Activated naive CD4-positive, alpha-beta T cell treated with anti-CD3 and anti-CD28 coated beads, Interleukin-2, amount 50 U/mL, for 24 hours (primary cell): ENCODE results near the gene ATP6V0B.

Experiments used
- H3K27ac Mint-ChIP-seq: one replicate; pipeline ENCODE4 v1.8.0; 2021; ENCODE audit warnings: mild to moderate bottlenecking, mixed read lengths
- H3K27me3 Mint-ChIP-seq: one replicate; pipeline ENCODE4 v1.8.0; 2021; ENCODE audit warnings: mixed read lengths
- H3K36me3 Mint-ChIP-seq: one replicate; pipeline ENCODE4 v1.8.0; 2021; ENCODE audit warnings: mixed read lengths
- H3K4me1 Mint-ChIP-seq: one replicate; pipeline ENCODE4 v1.8.0; 2021; ENCODE audit warnings: mixed read lengths
- H3K4me3 Mint-ChIP-seq: one replicate; pipeline ENCODE4 v1.8.0; 2021; ENCODE audit warnings: mild to moderate bottlenecking, mixed read lengths
- H3K9me3 Mint-ChIP-seq: one replicate; pipeline ENCODE4 v1.8.0; 2021; ENCODE audit warnings: mixed read lengths

The ATP6V0B gene

DNA sequence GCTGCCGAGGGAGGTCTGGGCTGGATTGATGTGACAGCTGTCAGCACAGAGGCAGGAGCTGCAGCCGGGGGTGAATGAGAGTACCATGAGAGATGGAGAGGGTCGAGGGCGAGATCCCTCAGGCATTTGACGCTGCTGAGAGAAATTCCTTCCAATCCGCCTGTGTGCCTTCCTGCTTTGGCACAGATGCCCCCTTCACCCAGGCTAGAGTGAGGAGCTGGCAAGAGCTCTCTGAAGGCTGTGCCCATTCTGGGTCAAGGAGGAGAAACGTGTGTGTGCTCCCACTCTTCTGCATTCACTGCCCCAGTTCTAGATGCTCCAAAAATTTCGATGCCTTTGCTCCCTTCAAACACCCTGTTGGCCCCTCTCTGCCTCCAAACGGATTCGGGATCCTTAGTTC lies 36.4 kb upstream of the ATP6V0B start:
- Mint-ChIP-seq H3K4me3 (no peak overlapping the region), H3K27me3 (peaks cover 15% of the 10 kb centered on the region), H3K9me3 (no peaks in the 10 kb centered on the region), H3K4me1 (peaks cover 17% of the 10 kb centered on the region), H3K36me3 (peaks cover 11% of the 10 kb centered on the region), H3K27ac (no peak overlapping the region)

DNA sequence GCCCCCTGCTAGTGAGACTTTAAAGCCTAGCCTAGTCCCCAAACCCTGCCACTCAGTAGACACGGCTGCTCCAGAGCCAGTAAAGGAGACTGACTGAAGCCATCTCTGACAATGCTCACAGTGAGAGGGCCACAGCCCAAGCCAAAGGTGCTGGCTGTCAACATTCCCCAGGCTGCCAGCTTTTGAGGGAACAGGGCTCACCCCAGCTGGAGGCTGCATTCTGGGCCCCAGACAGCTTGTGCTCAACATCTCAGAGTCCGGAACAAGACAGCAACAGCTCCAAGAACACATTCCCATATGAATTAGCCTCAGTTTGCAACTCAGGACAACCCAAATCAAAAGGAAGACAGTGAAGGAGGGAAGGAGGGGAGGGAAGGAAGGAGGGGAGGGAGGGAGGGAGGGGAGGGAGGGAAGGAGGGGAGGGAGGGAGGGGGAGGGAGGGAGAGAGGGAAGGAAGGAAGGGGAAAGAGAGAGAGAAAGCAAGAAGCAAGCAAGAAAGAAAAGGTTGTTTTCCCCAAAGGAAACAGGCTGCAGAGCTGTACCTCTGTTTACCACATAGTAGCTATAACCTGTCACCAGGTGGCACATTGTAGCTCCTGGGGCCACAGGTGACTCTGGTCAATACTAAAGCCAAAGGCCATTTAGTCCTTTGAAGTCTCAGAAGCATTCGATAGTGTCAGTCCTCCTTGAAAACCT lies 35.7 kb upstream of the ATP6V0B start:
- no peak overlapping the region for H3K4me3 Mint-ChIP-seq
- H3K36me3 Mint-ChIP-seq: peaks cover 11% of the 10 kb centered on the region
- no peak overlapping the region for H3K27ac Mint-ChIP-seq
- no peaks in the 10 kb centered on the region for H3K9me3 Mint-ChIP-seq
- peaks cover 13% of the 10 kb centered on the region for H3K27me3 Mint-ChIP-seq
- H3K4me1 Mint-ChIP-seq: peaks cover 14% of the 10 kb centered on the region

DNA sequence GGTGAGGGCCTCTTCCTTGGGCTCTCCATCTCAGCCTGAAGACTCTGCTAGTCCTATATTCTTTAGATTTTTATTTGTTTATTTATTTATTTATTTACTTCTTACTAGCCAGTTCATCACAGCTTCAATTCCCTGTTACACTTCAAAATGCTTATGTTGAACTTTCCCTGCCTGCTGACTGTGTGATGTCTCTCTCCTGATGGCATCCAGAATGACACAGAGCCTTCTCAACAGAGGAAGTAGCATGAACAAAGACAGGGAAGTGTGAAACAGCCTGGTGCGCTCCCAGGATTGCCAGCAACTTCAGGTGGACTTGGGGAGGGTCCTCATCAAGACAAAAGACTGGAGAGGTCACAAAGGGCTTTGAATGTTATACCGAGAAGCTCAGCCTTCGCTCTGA lies 32.3 kb upstream of the ATP6V0B start:
- no peak overlapping the region for H3K27ac Mint-ChIP-seq
- no peaks in the 10 kb centered on the region for H3K27me3 Mint-ChIP-seq
- H3K4me3 Mint-ChIP-seq: no peak overlapping the region
- H3K4me1 Mint-ChIP-seq: peaks cover 29% of the 10 kb centered on the region
- no peaks in the 10 kb centered on the region for H3K9me3 Mint-ChIP-seq
- H3K36me3 Mint-ChIP-seq: peaks cover 13% of the 10 kb centered on the region

DNA sequence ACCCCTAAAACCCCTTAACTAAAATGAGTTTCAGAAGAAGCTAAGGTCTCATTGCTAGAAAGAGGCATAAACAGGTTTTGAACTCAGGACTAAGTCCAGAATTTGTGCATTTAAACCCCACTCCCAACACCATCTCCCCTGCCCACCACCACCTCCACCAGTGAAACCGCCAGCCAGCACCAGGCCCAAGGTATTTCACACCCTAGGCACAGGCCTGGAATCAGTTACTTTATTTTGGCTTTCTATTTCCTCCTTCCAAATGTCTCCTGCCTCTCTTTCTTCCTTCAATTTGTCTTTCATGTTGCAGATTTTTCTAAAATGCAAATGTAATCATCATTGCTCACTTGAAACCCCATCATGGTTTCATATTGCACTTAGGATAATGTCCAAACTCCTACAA lies 29.9 kb upstream of the ATP6V0B start:
- peaks cover 8% of the 10 kb centered on the region for H3K36me3 Mint-ChIP-seq
- no peaks in the 10 kb centered on the region for H3K9me3 Mint-ChIP-seq
- peak overlapping the region; percentile 98 for H3K4me3 Mint-ChIP-seq
- H3K27me3 Mint-ChIP-seq: no peaks in the 10 kb centered on the region
- peaks cover 47% of the 10 kb centered on the region for H3K4me1 Mint-ChIP-seq
- peak overlapping the region; percentile 92 for H3K27ac Mint-ChIP-seq

DNA sequence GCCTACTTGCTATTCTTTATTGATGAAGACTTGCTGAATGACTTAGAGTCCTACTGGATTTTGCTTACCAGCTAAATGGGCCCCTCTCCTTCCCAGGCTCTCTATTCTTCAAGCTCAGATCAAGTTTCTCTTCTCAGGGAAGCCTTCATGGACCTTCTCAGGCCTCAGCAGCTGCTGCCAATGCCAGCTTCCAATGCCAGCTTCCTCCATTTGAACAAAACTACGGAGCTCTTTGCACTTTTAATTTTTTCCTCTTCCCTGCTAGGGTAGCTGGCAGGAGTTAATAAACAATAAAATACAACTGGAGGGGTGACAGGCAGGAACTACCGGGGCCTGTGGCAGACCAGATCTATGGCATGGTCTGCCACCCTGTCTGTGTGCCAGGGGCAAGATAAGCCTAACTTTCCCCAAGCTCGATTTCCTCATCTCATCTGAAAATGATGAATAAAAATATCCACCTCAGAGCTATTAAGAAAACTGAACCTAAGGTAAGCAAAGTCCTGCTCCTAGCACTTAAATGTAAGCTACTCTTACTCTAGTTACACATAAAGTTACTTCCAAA lies 29.0 kb upstream of the ATP6V0B start:
- H3K4me1 Mint-ChIP-seq: peaks cover 54% of the 10 kb centered on the region
- no peaks in the 10 kb centered on the region for H3K27me3 Mint-ChIP-seq
- H3K36me3 Mint-ChIP-seq: peaks cover 14% of the 10 kb centered on the region
- no peaks in the 10 kb centered on the region for H3K9me3 Mint-ChIP-seq
- H3K27ac Mint-ChIP-seq: peak overlapping the region; percentile 95
- peak overlapping the region; percentile 98 for H3K4me3 Mint-ChIP-seq

DNA sequence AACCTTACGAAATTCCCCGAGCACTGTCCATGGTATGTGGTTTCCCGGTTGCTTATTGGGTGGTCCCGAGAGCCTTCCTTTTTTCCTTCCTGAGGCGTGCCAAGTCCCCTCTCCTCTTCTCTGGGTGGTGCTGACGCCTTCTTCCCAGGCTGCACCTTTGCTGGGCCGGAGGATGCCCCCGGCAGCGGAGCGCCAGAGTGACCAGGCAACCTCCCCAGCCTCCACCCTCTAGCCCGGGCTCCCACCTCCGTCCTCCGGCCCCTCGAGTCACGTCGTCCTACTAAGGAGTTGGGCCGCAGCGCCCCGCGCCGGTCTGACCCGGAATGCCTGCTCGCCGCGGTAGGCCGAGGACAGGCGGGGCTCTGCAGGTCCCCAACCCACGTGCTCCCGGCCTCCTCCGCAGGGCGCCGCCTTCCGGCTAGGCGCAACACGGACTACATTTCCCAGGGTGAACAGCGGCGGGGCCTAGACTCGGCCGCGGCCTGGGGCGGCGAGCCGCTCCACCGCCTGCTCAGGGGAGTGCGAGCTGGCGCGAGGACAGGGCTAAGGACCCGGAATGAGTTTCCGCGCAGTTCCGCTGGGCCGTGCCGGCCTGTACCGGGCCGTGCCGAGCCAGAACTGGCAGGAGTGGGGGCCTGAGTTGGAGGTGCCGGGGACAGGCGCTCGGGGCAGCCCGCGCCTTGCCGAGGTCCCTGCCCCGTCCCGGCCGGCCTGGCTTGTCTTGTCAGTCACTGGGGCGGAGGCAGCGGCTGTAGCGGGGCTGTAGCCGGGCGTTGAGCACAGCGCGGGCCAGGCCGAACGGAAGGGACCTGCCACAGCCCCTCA lies 28.3 kb upstream of the ATP6V0B start, which contains the start of gene IPO13:
Gene IPO13 (plus strand): TSS at position 715 of the 825 bp plus-strand sequence. CDS start 651 bp downstream, outside the sequence.
- Mint-ChIP-seq H3K9me3 (no peaks in the 10 kb centered on the region), H3K4me3 (peak within 1 kb of the TSS; percentile 98), H3K4me1 (peaks cover 61% of the 10 kb centered on the region)

DNA sequence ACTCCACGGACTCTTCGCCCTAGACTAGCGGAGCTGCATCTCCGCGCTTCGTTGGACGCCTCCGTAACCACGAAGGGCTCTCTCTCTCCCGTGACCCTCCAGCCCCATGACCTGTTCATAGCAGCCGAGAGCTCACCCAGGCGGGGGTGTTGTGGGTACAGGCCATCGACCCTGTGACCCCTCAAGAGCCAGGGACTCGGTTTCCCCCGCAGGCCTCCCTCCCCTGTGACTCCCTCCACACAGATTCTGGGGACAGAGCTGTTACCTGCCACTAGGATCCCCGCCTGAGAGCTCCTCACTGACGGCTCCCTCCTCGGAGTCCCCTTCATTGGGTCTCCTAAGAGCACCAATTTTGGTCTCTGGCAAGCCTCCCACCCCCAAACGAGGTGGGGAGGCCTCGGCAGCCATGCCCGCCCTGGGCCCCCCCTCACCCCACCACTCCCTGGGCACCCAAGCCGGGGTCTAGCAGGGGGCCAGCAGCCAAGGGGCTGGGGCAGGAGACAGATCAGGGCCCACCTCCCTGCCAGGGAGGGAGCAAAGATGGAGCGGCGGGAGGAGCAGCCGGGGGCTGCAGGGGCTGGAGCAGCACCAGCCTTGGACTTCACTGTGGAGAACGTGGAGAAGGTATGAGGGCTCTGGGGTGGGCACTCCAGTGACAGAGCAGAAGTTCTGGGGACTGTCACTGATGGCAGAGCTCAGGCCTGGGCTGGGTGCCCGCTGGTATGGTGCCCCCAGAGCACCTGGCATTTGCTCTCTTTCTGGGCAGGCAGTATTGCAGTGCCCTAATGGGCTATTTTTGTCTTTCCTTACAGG lies 27.5 kb upstream of the ATP6V0B start:
- Mint-ChIP-seq H3K27ac (peak overlapping the region; percentile 95), H3K9me3 (no peaks in the 10 kb centered on the region), H3K27me3 (no peaks in the 10 kb centered on the region), H3K4me3 (peak overlapping the region; percentile 98), H3K4me1 (peaks cover 63% of the 10 kb centered on the region), H3K36me3 (peaks cover 14% of the 10 kb centered on the region)

More for the DNA sequence above, 28.3 kb upstream of the ATP6V0B start, which contains the start of gene IPO13:
- Mint-ChIP-seq H3K27me3 (no peaks in the 10 kb centered on the region), H3K27ac (peak within 1 kb of the TSS; percentile 95), H3K36me3 (peaks cover 14% of the 10 kb centered on the region)

DNA sequence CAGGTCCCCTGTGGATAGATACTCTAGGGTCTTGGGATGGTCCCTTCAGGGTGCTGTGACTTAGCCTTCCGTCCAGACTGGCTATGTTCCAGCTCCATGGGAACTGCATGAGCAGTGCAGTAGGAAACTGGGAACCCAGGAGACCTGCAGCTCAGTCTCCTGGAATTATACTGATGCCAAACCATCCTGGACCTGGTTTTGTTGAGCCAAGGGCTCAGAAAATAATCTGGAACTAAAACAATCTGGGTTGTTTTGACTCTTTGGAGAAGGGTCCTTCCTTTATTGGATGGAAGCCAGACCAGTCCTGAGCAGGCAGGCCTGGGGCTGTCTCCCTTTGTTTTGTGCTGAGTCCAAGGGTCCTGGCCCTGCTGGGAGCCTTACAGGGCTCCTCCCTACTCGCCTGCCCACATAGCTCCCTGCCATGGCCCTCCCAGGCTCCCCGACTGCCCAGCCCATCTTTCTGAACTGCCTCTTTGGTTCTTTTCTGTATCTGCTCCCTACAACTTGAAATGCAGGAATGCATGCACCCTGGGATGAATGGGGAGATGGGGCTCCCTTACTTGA lies 26.8 kb upstream of the ATP6V0B start:
- peaks cover 59% of the 10 kb centered on the region for H3K4me1 Mint-ChIP-seq
- peak overlapping the region; percentile 82 for H3K27ac Mint-ChIP-seq
- peaks cover 11% of the 10 kb centered on the region for H3K36me3 Mint-ChIP-seq
- H3K27me3 Mint-ChIP-seq: no peaks in the 10 kb centered on the region
- H3K4me3 Mint-ChIP-seq: peak overlapping the region; percentile 98
- no peaks in the 10 kb centered on the region for H3K9me3 Mint-ChIP-seq

DNA sequence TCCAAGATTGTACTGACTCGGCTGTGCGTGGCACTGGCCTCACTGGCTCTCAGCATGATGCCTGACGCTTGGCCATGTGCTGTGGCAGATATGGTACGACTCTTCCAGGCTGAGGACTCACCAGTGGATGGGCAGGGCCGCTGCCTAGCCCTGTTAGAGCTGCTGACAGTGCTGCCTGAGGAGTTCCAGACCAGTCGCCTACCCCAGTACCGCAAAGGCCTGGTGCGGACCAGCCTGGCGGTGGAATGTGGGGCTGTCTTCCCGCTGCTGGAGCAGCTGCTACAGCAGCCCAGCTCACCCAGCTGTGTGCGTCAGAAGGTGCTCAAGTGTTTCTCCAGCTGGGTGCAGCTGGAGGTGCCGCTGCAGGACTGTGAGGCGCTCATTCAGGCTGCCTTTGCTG lies 25.1 kb upstream of the ATP6V0B start:
- Mint-ChIP-seq H3K36me3 (peaks cover 8% of the 10 kb centered on the region), H3K9me3 (no peaks in the 10 kb centered on the region), H3K27me3 (no peaks in the 10 kb centered on the region), H3K4me3 (no peak overlapping the region), H3K4me1 (peaks cover 50% of the 10 kb centered on the region), H3K27ac (no peak overlapping the region)

DNA sequence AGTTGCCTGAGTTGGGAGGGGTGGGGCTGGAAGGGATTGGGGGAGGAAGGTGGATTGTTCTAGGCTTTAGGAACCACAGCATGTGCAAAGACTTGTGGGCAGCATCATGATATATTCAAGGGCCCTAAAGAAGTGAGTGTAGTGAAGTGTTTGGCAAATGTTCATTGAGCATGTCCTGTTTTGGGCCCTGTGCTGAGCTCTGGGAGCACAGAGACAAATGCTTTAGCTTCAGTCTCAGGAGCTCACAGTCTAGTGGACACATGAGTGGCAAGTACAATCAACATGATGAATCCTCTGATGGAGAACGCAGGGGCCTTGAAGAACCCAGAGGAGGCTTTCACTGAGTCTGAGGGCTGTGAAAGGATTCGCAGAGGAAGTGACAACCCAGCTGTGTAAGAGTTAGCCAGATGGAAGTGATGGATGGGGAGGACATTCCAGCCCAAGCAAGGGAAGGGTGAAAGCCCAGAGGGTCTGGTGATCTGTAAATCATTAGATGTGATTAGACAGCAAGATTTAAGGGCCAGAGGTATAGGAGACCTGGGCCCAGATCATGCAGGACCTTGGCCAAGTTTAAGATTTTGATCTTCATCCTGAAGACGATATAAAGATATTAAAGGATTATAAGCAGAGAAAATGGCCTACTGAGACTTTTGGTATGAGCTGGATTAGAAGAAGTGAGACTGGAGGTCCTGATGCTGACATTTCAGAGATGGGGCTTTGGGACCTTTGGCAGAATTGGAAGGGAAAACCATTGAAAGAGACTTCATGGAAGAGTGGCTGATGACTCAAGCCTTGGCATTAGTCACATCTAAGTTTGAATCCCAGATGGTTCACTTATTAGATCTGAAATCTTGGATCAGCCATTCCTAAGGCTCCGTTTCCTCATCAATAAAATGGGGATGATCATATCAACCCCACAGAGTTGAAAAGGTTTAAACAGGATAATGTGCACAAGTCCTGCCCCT lies 23.5 kb upstream of the ATP6V0B start:
- no peaks in the 10 kb centered on the region for H3K9me3 Mint-ChIP-seq
- no peak overlapping the region for H3K4me3 Mint-ChIP-seq

DNA sequence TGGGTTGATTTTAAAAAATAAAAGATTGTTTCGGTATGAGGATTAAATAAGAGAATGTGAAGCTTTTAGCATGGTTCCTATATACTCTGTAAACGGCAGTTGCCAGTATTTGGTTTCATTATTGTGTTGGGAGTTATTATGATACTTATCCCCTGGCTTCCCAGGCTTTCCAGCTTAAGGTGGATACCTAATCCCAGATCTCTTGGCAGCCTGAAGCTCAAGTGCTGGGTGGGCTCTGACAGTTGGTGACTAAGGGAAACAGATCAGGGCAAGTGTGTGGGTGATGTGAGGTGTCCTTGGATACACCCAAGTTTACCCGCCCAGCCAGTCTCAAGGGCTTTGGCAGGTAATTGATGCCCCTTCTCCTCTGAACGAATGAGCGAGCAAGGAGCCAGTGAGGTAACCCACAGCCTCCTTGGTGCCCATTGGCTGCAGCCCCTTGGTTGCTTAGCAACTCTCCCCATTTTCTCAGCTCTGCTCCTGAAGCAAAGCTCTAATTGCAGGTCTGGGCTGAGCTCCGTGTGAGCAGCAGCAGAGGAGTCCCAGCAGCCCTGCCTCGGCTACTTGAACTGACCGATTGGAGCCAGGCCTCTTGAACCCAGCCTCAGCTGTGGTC lies 21.9 kb upstream of the ATP6V0B start:
- Mint-ChIP-seq H3K9me3 (no peaks in the 10 kb centered on the region), H3K27ac (no peak overlapping the region), H3K4me1 (peaks cover 34% of the 10 kb centered on the region), H3K27me3 (no peaks in the 10 kb centered on the region), H3K36me3 (peaks cover 7% of the 10 kb centered on the region), H3K4me3 (no peak overlapping the region)

More for the DNA sequence above, 23.5 kb upstream of the ATP6V0B start:
- H3K27ac Mint-ChIP-seq: no peak overlapping the region
- H3K27me3 Mint-ChIP-seq: no peaks in the 10 kb centered on the region
- peaks cover 6% of the 10 kb centered on the region for H3K36me3 Mint-ChIP-seq
- peaks cover 38% of the 10 kb centered on the region for H3K4me1 Mint-ChIP-seq

DNA sequence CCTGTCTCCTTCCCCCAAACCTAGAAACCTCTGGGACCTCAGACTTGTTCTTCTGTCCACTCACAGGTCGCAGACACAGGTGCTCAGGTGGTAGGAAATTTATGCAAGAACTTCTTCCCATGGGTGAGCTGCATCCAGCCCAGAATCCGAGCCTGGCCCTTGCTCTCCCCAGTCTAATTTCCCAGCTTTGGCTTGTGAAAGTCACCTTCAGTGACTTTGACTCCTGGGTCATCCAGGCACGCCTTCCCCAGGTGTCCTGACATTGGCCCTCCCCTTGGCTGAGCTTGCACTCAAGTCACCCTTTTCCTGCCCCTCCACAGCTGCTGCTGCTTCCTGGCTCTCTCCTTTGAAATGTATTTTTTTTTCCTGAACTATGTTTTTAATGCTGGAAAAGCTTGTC lies 21.4 kb upstream of the ATP6V0B start:
- H3K27me3 Mint-ChIP-seq: no peaks in the 10 kb centered on the region
- H3K9me3 Mint-ChIP-seq: no peaks in the 10 kb centered on the region
- H3K36me3 Mint-ChIP-seq: peaks cover 12% of the 10 kb centered on the region
- H3K4me3 Mint-ChIP-seq: no peak overlapping the region
- H3K27ac Mint-ChIP-seq: no peak overlapping the region
- peaks cover 29% of the 10 kb centered on the region for H3K4me1 Mint-ChIP-seq

DNA sequence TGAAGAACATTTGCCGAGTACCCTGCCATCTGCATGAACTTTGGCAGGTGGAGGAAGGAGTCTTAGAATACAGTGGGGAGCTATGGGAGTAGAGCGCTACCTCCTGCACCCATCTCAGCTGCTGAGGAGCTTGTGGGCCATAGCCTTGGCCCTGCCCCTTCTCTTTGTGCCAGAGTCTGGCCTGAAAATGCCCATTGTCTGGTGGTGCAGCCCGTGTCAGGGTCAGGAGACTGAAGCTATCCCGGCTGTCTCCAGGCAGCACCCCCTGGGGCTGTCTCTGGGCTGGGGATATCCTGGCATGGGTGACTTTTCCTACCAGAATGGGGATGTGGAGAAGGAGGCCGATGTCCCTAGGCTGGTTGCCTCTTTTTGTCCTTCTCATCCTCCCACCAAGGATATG lies 20.7 kb upstream of the ATP6V0B start:
- Mint-ChIP-seq H3K27ac (no peak overlapping the region), H3K9me3 (no peaks in the 10 kb centered on the region), H3K36me3 (peaks cover 13% of the 10 kb centered on the region), H3K4me3 (no peak overlapping the region), H3K27me3 (no peaks in the 10 kb centered on the region), H3K4me1 (peaks cover 22% of the 10 kb centered on the region)

DNA sequence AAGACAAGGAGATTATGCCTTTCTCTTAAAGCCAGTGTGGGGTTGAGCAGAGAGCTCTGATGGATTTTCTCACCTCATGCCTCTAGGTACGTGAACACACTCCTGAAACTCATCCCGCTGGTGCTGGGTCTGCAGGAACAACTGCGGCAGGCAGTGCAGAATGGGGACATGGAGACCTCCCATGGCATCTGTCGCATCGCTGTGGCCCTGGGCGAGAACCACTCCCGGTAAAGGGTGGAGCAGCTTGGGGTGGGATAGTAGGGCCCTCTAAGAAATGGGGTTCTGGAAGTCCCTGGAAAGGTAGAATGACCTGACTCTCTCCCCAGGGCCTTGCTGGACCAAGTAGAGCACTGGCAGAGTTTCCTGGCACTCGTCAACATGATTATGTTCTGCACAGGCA lies 18.5 kb upstream of the ATP6V0B start:
- no peaks in the 10 kb centered on the region for H3K9me3 Mint-ChIP-seq
- H3K27me3 Mint-ChIP-seq: no peaks in the 10 kb centered on the region
- peaks cover 9% of the 10 kb centered on the region for H3K36me3 Mint-ChIP-seq
- peaks cover 4% of the 10 kb centered on the region for H3K4me1 Mint-ChIP-seq
- no peak overlapping the region for H3K4me3 Mint-ChIP-seq
- no peak overlapping the region for H3K27ac Mint-ChIP-seq
